ENCODE measurements around the gene RDM1. TPM values are rescaled to one million over a fixed set of nuclear protein-coding genes. Genes with fewer than 3 reads are reported as not detected.

The RDM1 gene
- total RNA-seq, 4 donors from 2014 or later: not detected

GRCh38 chr17:35968520-35969054 is 38.0 kb upstream of the RDM1 start:
- 76% methylated on average over 10 of the region's 10 CpGs for WGBS
- intact Hi-C loops (cut with DNase I): loop anchor here (2.0 kb wide), 2 partner anchors 180 to 514 kb away; no protein-coding TSS in a partner anchor
- H3K36me3 ChIP-seq: no peaks in the 10 kb centered on the region

DNA sequence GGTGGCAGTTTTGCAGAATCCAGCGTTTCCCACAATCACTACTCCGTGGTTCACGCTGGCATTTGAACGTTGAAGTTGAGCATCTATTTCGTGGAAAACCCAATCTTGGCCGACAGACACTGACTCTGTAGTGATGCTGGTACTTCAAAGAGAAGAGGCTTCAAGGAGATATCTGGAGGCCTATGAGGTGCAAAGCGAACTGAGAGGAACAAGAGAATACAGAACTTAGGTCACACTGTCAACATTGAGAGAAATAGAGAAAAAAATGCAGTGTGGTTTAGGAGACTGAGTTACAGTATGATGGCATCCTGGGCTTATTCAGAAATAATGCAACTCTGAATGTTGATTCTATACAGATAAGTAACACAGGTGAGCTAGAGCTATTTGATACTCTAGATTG is 34.7 kb upstream of the RDM1 start:
- intact Hi-C loops (cut with DNase I): no loop called here
- Histone ChIP-seq H3K9me3 (no peaks in the 10 kb centered on the region), H3K4me1 (no peaks in the 10 kb centered on the region), H3K27me3 (peaks cover 0 to 22% (median 0%) of the 10 kb centered on the region in 4 donors), H3K27ac (replicated peaks in 1 of 4) (no peak overlapping the region), H3K4me3 (no peak overlapping the region), H3K36me3 (no peaks in the 10 kb centered on the region)
- no peak for DNase-seq (ENCODE audit: extremely low spot score)
- TF ChIP-seq POLR2AphosphoS5 (IDR thresholded peaks at IDR 0.05) (no peak), EP300 (IDR thresholded peaks at IDR 0.05) (no peak), POLR2A (IDR thresholded peaks at IDR 0.05; ENCODE audit: low read depth) (no peak)
- TF ChIP-seq, protein P1, sequence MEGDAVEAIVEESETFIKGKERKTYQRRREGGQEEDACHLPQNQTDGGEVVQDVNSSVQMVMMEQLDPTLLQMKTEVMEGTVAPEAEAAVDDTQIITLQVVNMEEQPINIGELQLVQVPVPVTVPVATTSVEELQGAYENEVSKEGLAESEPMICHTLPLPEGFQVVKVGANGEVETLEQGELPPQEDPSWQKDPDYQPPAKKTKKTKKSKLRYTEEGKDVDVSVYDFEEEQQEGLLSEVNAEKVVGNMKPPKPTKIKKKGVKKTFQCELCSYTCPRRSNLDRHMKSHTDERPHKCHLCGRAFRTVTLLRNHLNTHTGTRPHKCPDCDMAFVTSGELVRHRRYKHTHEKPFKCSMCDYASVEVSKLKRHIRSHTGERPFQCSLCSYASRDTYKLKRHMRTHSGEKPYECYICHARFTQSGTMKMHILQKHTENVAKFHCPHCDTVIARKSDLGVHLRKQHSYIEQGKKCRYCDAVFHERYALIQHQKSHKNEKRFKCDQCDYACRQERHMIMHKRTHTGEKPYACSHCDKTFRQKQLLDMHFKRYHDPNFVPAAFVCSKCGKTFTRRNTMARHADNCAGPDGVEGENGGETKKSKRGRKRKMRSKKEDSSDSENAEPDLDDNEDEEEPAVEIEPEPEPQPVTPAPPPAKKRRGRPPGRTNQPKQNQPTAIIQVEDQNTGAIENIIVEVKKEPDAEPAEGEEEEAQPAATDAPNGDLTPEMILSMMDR (IDR thresholded peaks at IDR 0.05): no peak
- WGBS: 92% methylated on average over 7 of the region's 7 CpGs

More at GRCh38 chr17:35968520-35969054, 38.0 kb upstream of the RDM1 start:
- no peak overlapping the region for H3K27ac ChIP-seq (replicated peaks in 1 of 4)
- TF ChIP-seq POLR2A (IDR thresholded peaks at IDR 0.05; ENCODE audit: low read depth) (no peak), POLR2AphosphoS5 (IDR thresholded peaks at IDR 0.05) (no peak), EP300 (IDR thresholded peaks at IDR 0.05) (no peak)
- TF ChIP-seq, protein P1 (IDR thresholded peaks at IDR 0.05): no peak
- H3K4me1 ChIP-seq: peaks cover 0 to 19% (median 14%) of the 10 kb centered on the region in 4 donors
- H3K27me3 ChIP-seq: no peaks in the 10 kb centered on the region
- DNase-seq (ENCODE audit: extremely low spot score): no peak
- H3K4me3 ChIP-seq: no peak overlapping the region
- no peaks in the 10 kb centered on the region for H3K9me3 ChIP-seq

- peaks cover 0 to 25% (median 0%) of the 10 kb centered on the region in 4 donors for H3K27me3 ChIP-seq
- H3K27ac ChIP-seq (replicated peaks in 1 of 4): no peak overlapping the region
- DNase-seq (ENCODE audit: extremely low spot score): no peak
- no peak for TF ChIP-seq POLR2A (IDR thresholded peaks at IDR 0.05; ENCODE audit: low read depth)
- no peak for TF ChIP-seq EP300 (IDR thresholded peaks at IDR 0.05)
- TF ChIP-seq, protein P1 (IDR thresholded peaks at IDR 0.05): no peak
- TF ChIP-seq POLR2AphosphoS5 (IDR thresholded peaks at IDR 0.05): no peak
- no peaks in the 10 kb centered on the region for H3K4me1 ChIP-seq
- H3K4me3 ChIP-seq: no peak overlapping the region
- H3K9me3 ChIP-seq: no peaks in the 10 kb centered on the region
- intact Hi-C loops (cut with DNase I): no loop called here
- H3K36me3 ChIP-seq: no peaks in the 10 kb centered on the region
- 85% methylated on average over 6 of the region's 6 CpGs for WGBS
Measured at GRCh38 chr17:35963663-35964062, 33.1 kb upstream of the RDM1 start.

- H3K36me3 ChIP-seq: no peaks in the 10 kb centered on the region
- no peaks in the 10 kb centered on the region for H3K4me1 ChIP-seq
- peaks cover 0 to 7% (median 0%) of the 10 kb centered on the region in 4 donors for H3K27me3 ChIP-seq
- H3K9me3 ChIP-seq: no peaks in the 10 kb centered on the region
- H3K4me3 ChIP-seq: no peak overlapping the region
- no peak for TF ChIP-seq POLR2A (IDR thresholded peaks at IDR 0.05; ENCODE audit: low read depth)
- TF ChIP-seq, protein P1 (IDR thresholded peaks at IDR 0.05): no peak
- no peak for TF ChIP-seq POLR2AphosphoS5 (IDR thresholded peaks at IDR 0.05)
- no peak for TF ChIP-seq EP300 (IDR thresholded peaks at IDR 0.05)
- DNase-seq (ENCODE audit: extremely low spot score): no peak
- H3K27ac ChIP-seq (replicated peaks in 1 of 4): no peak overlapping the region
- WGBS: 56% methylated on average over 5 of the region's 7 CpGs
- intact Hi-C loops (cut with DNase I): no loop called here
Measured at GRCh38 chr17:35953720-35954119, 23.1 kb upstream of the RDM1 start.

GRCh38 chr17:35949401-35949800 is 18.8 kb upstream of the RDM1 start:
- 79% methylated on average over 3 of the region's 3 CpGs for WGBS
- no peak overlapping the region for H3K4me3 ChIP-seq
- H3K9me3 ChIP-seq: no peaks in the 10 kb centered on the region
- DNase-seq (ENCODE audit: extremely low spot score): no peak
- H3K27ac ChIP-seq (replicated peaks in 1 of 4): no peak overlapping the region
- H3K27me3 ChIP-seq: no peaks in the 10 kb centered on the region
- intact Hi-C loops (cut with DNase I): no loop called here
- H3K4me1 ChIP-seq: no peaks in the 10 kb centered on the region
- TF ChIP-seq, protein P1 (IDR thresholded peaks at IDR 0.05): no peak
- TF ChIP-seq EP300 (IDR thresholded peaks at IDR 0.05) (no peak), POLR2AphosphoS5 (IDR thresholded peaks at IDR 0.05) (no peak), POLR2A (IDR thresholded peaks at IDR 0.05; ENCODE audit: low read depth) (no peak)
- H3K36me3 ChIP-seq: no peaks in the 10 kb centered on the region
